ENCODE measurements around the gene NCOA1.

GRCh38 chr2:24754985-24755705 lies 264.1 kb downstream of the NCOA1 start:
- TF ChIP-seq CTCF (conservative IDR thresholded peaks at IDR 0.05; ENCODE audit: low read depth, low read length) (no peak), BHLHE40 (IDR thresholded peaks at IDR 0.05; ENCODE audit: low read depth, low read length) (no peak), POLR2A (IDR thresholded peaks at IDR 0.05; ENCODE audit: low read depth, low read length) (no peak), USF2 (IDR thresholded peaks at IDR 0.05; ENCODE audit: low read depth, low read length) (no peak), RCOR1 (IDR thresholded peaks at IDR 0.05; ENCODE audit: insufficient replicate concordance, low read length) (no peak), RFX5 (IDR thresholded peaks at IDR 0.05; ENCODE audit: low read depth, low read length) (no peak), MAFK (IDR thresholded peaks at IDR 0.05; ENCODE audit: low read depth, low read length) (no peak), RAD21 (IDR thresholded peaks at IDR 0.05; ENCODE audit: low read length) (no peak), MXI1 (IDR thresholded peaks at IDR 0.05; ENCODE audit: borderline replicate concordance, low read depth, low read length) (no peak), SMC3 (IDR thresholded peaks at IDR 0.05; ENCODE audit: low read depth, low read length) (no peak), FOS (IDR thresholded peaks at IDR 0.05; ENCODE audit: low read depth, low read length) (no peak), CEBPB (IDR thresholded peaks at IDR 0.05; ENCODE audit: low read depth, low read length) (no peak), MAZ (IDR thresholded peaks at IDR 0.05; ENCODE audit: borderline replicate concordance, low read depth, low read length) (no peak)

Measured in IMR-90 (cell line).